H1 (cell line): ENCODE results near the gene KRTAP12-2. TPM values are rescaled to one million over a fixed set of nuclear protein-coding genes. Genes with fewer than 3 reads are reported as not detected.

Experiments used
- CTCF ChIA-PET: fragments of 300-600 bp; sonication (Branson Sonifier 250); formaldehyde crosslinking; loops from one replicate; lab custom pipeline; 2021; ENCODE audit not compliant: partially characterized antibody; lab: Charles Lee
- POLR2A ChIA-PET: fragments of 300-600 bp; sonication (Branson Sonifier 250); formaldehyde crosslinking; loops from one replicate; lab custom pipeline; 2021; ENCODE audit warnings: inconsistent platforms; ENCODE audit not compliant: partially characterized antibody; lab: Charles Lee
- DNase-seq, 2 experiments: peaks; one replicate each; pipeline versions ENCODE4 v3.0.0 to v3.0.0-alpha.2; 2010 to 2022; ENCODE audit warnings: low spot score in 2 of 2, low read depth in 1 of 2, mixed read lengths in 1 of 2
- FAIRE-seq: peaks from 2 replicates; lab custom pipeline; 2011; peaks lifted over from hg19 to GRCh38; lab: Jason Lieb, UNC
- H2AFZ ChIP-seq: 2 replicates; pipeline ENCODE4 v1.8.1; 2012; ENCODE audit warnings: low read length, inconsistent platforms
- H2AK5ac ChIP-seq: 2 replicates; pipeline ENCODE4 v1.6.1; 2013; ENCODE audit warnings: low read depth, low read length
- H2BK120ac ChIP-seq: replicated peaks from 2 replicates; pipeline ENCODE3; 2013; ENCODE audit warnings: low read depth, low read length, inconsistent platforms
- H2BK12ac ChIP-seq: 2 replicates; pipeline ENCODE4 v1.6.1; 2013; ENCODE audit warnings: low read depth, low read length
- H2BK15ac ChIP-seq: 2 replicates; pipeline ENCODE4 v1.6.1; 2013; ENCODE audit warnings: low read length
- H2BK20ac ChIP-seq: 2 replicates; pipeline ENCODE4 v1.6.1; 2013; ENCODE audit warnings: low read length
- H2BK5ac ChIP-seq: 2 replicates; pipeline ENCODE4 v1.6.1; 2013; ENCODE audit warnings: low read depth, low read length
- H3K14ac ChIP-seq: 2 replicates; pipeline ENCODE4 v1.6.1; 2013; ENCODE audit warnings: inconsistent platforms; ENCODE audit not compliant: insufficient read length
- H3K18ac ChIP-seq: 2 replicates; pipeline ENCODE4 v1.6.1; 2013; ENCODE audit warnings: low read length; ENCODE audit errors: extremely low read depth
- H3K23ac ChIP-seq: 2 replicates; pipeline ENCODE4 v1.6.1; 2013; ENCODE audit warnings: inconsistent platforms; ENCODE audit not compliant: insufficient read length
- H3K23me2 ChIP-seq: 2 replicates; pipeline ENCODE4 v1.6.1; 2013; ENCODE audit warnings: low read depth, low read length
- H3K27ac ChIP-seq: 2 replicates; pipeline ENCODE4 v1.6.1; 2011; ENCODE audit warnings: low read depth, low read length, inconsistent platforms
- H3K27me3 ChIP-seq, 4 experiments: replicated peaks in 1 of 4; 1 replicate in 1 of 4; 2 replicates in 3 of 4; pipeline versions ENCODE4 v1.6.1 to v1.8.1; 2011 to 2013; ENCODE audit warnings: low read length in 3 of 4, mild to moderate bottlenecking in 3 of 4, inconsistent platforms in 2 of 4, mixed read lengths in 2 of 4, moderate library complexity in 1 of 4; ENCODE audit not compliant: control insufficient read depth in 3 of 4, insufficient read depth in 3 of 4; ENCODE audit errors: extremely low read depth in 1 of 4
- H3K36me3 ChIP-seq, 4 experiments: 2 replicates each; pipeline versions ENCODE4 v1.6.1 to v1.8.1; 2011 to 2013; ENCODE audit warnings: mild to moderate bottlenecking in 4 of 4, low read length in 3 of 4, moderate library complexity in 2 of 4, control low read depth in 1 of 4, inconsistent platforms in 1 of 4; ENCODE audit not compliant: insufficient read depth in 4 of 4, control insufficient read depth in 2 of 4
- H3K4ac ChIP-seq: replicated peaks from 2 replicates; pipeline ENCODE3; 2013; ENCODE audit warnings: low read length, low read depth, mixed read lengths, inconsistent platforms; ENCODE audit not compliant: insufficient read length
- H3K4me1 ChIP-seq, 4 experiments: replicated peaks in 1 of 4; 1 replicate in 1 of 4; 2 replicates in 3 of 4; pipeline versions ENCODE4 v1.6.1 to v1.8.1; 2011 to 2013; ENCODE audit warnings: low read length in 3 of 4, inconsistent platforms in 2 of 4, mixed read lengths in 1 of 4; ENCODE audit not compliant: insufficient read depth in 4 of 4, control insufficient read depth in 3 of 4
- H3K4me2 ChIP-seq, 2 experiments: 2 replicates each; pipeline versions ENCODE4 v1.6.1 to v1.8.1; 2011 to 2013; ENCODE audit warnings: low read depth in 2 of 2, low read length in 2 of 2, control low read depth in 1 of 2, inconsistent platforms in 1 of 2, mild to moderate bottlenecking in 1 of 2; ENCODE audit not compliant: insufficient read depth in 1 of 2
- H3K4me3 ChIP-seq, 4 experiments: fragments of 200-600, 300-600 bp in 1 of 4; sonication (generic), shearing (Covaris generic), sonication (Bioruptor Twin) in 1 of 4; 2 replicates each; pipeline versions ENCODE4 v1.5.1 to v1.8.1; 2011 to 2016; ENCODE audit warnings: low read length in 4 of 4, low read depth in 3 of 4, control low read depth in 2 of 4, inconsistent platforms in 2 of 4, mild to moderate bottlenecking in 2 of 4, mixed read lengths in 1 of 4, moderate library complexity in 1 of 4; ENCODE audit not compliant: insufficient read depth in 2 of 4; ENCODE audit errors: extremely low read depth in 1 of 4
- H3K56ac ChIP-seq: replicated peaks from 2 replicates; pipeline ENCODE3; 2013; ENCODE audit warnings: low read depth, mild to moderate bottlenecking, mixed read lengths, low read length, inconsistent platforms; ENCODE audit not compliant: insufficient read length
- H3K79me1 ChIP-seq: 2 replicates; pipeline ENCODE4 v1.6.1; 2013; ENCODE audit warnings: low read depth, low read length, control low read depth
- H3K79me2 ChIP-seq, 2 experiments: 2 replicates each; pipeline versions ENCODE4 v1.6.1 to v1.8.1; 2012 to 2013; ENCODE audit warnings: low read length in 2 of 2, mild to moderate bottlenecking in 2 of 2, inconsistent platforms in 1 of 2; ENCODE audit not compliant: insufficient read depth in 2 of 2, control insufficient read depth in 1 of 2
- H3K9ac ChIP-seq, 4 experiments: replicated peaks in 1 of 4; 1 replicate in 1 of 4; 2 replicates in 3 of 4; pipeline versions ENCODE4 v1.6.1 to v1.8.1; 2011 to 2013; ENCODE audit warnings: low read depth in 3 of 4, low read length in 3 of 4, control low read depth in 2 of 4, mild to moderate bottlenecking in 2 of 4, moderate library complexity in 2 of 4, inconsistent platforms in 1 of 4; ENCODE audit errors: extremely low read depth in 1 of 4
- H3K9me3 ChIP-seq, 2 experiments: 2 replicates each; pipeline versions ENCODE4 v1.6.1 to v1.8.1; 2012 to 2013; ENCODE audit warnings: mild to moderate bottlenecking in 2 of 2, moderate library complexity in 2 of 2, control low read depth in 1 of 2, inconsistent platforms in 1 of 2, low read depth in 1 of 2, low read length in 1 of 2, mixed read lengths in 1 of 2; ENCODE audit not compliant: insufficient read depth in 2 of 2
- H4K20me1 ChIP-seq, 2 experiments: replicated peaks in 1 of 2; 2 replicates each; pipeline versions ENCODE3 to v1.8.1; 2011 to 2013; ENCODE audit warnings: inconsistent platforms in 2 of 2, low read length in 2 of 2, mild to moderate bottlenecking in 1 of 2; ENCODE audit not compliant: insufficient read depth in 2 of 2, control insufficient read depth in 1 of 2
- H4K5ac ChIP-seq: 2 replicates; pipeline ENCODE4 v1.6.1; 2013; ENCODE audit warnings: low read length, low read depth, mixed read lengths, inconsistent platforms; ENCODE audit not compliant: insufficient read length
- H4K8ac ChIP-seq: 2 replicates; pipeline ENCODE4 v1.8.0; 2013; ENCODE audit warnings: mild to moderate bottlenecking, moderate library complexity, low read length, inconsistent platforms; ENCODE audit not compliant: insufficient read depth; ENCODE audit errors: extremely low read depth
- H4K91ac ChIP-seq: replicated peaks from 2 replicates; pipeline ENCODE3; 2013; ENCODE audit warnings: low read length, mixed read lengths, inconsistent platforms; ENCODE audit not compliant: insufficient read length
- CBX5 ChIP-seq: fragments of 300-800, 300-1000 bp; sonication (generic); IDR thresholded peaks from 2 replicates; pipeline ENCODE4 v1.7.1; 2016; ENCODE audit warnings: antibody characterized with exemption, low read length, low read depth
- EZH2 ChIP-seq: fragments of 200-600 bp; sonication (generic); IDR thresholded peaks from 2 replicates; pipeline ENCODE4 v1.7.1; 2012; ENCODE audit warnings: low read depth, mild to moderate bottlenecking, moderate library complexity, low read length, inconsistent platforms; ENCODE audit not compliant: severe bottlenecking
- FOSL1 ChIP-seq: IDR thresholded peaks from 2 replicates; pipeline ENCODE4 v1.6.1; 2011; ENCODE audit warnings: mild to moderate bottlenecking, low read depth, low read length, moderate library complexity; ENCODE audit not compliant: insufficient read depth
- GABPA ChIP-seq: IDR thresholded peaks from 2 replicates; pipeline ENCODE4 v1.6.1; 2011; ENCODE audit warnings: mild to moderate bottlenecking, low read length, moderate library complexity, borderline replicate concordance; ENCODE audit not compliant: insufficient read depth
- HDAC2 ChIP-seq, 2 experiments: fragments of 300-600 bp in 1 of 2; sonication (generic) in 1 of 2; IDR thresholded peaks; 2 replicates each; pipeline ENCODE4 v1.6.1; 2011 to 2012; ENCODE audit warnings: low read depth in 2 of 2, low read length in 2 of 2, mild to moderate bottlenecking in 2 of 2, moderate library complexity in 2 of 2, borderline replicate concordance in 1 of 2, inconsistent platforms in 1 of 2
- JUND ChIP-seq: IDR thresholded peaks from 2 replicates; pipeline ENCODE4 v1.6.1; 2011; ENCODE audit warnings: mild to moderate bottlenecking, improper control_type of control experiment, low read length
- KDM5A ChIP-seq: fragments of 200-600 bp; IDR thresholded peaks from 2 replicates; pipeline ENCODE4 v1.7.1; 2012; ENCODE audit warnings: mild to moderate bottlenecking, low read length, inconsistent platforms, mixed read lengths
- NRF1 ChIP-seq: IDR thresholded peaks from 2 replicates; pipeline ENCODE4 v1.6.1; 2011; ENCODE audit warnings: mild to moderate bottlenecking, low read depth, low read length, improper control_type of control experiment
- RAD21 ChIP-seq, 2 experiments: IDR thresholded peaks in 1 of 2; conservative IDR thresholded peaks in 1 of 2; 2 replicates each; pipeline ENCODE4 v1.6.1; 2011; ENCODE audit warnings: low read depth in 2 of 2, low read length in 2 of 2, improper control_type of control experiment in 1 of 2, inconsistent platforms in 1 of 2, mild to moderate bottlenecking in 1 of 2, moderate library complexity in 1 of 2
- RBBP5 ChIP-seq: IDR thresholded peaks from 2 replicates; pipeline ENCODE4 v1.7.1; 2012; ENCODE audit warnings: low read depth, mild to moderate bottlenecking, inconsistent platforms, low read length, moderate library complexity, borderline replicate concordance
- SUZ12 ChIP-seq: fragments of 200-600 bp; sonication (generic); IDR thresholded peaks from 2 replicates; pipeline ENCODE4 v1.6.1; 2012; ENCODE audit warnings: mild to moderate bottlenecking, inconsistent platforms, low read length, moderate library complexity, mixed read lengths
- TEAD4 ChIP-seq: IDR thresholded peaks from 2 replicates; pipeline ENCODE4 v1.6.1; 2012; ENCODE audit warnings: low read depth, low read length, inconsistent platforms, mixed read lengths
- WGBS, 2 experiments: shearing (Covaris generic) in 1 of 2; methylation state at CpG; one replicate each; pipeline versions ENCODE4 v1.1.6 to v1.1.7; 2013 to 2015; ENCODE audit warnings: low lambda C conversion rate in 2 of 2, mixed read lengths in 2 of 2, inconsistent platforms in 1 of 2, low coverage in 1 of 2, missing lambda C conversion rate in 1 of 2; ENCODE audit not compliant: insufficient replicate concordance in 2 of 2, insufficient coverage in 1 of 2, insufficient read length in 1 of 2; ENCODE audit errors: extremely low coverage in 1 of 2, missing lambda C conversion rate in 1 of 2; 5-methylcytosine and 5-hydroxymethylcytosine counted together
- polyA plus RNA-seq, 7 experiments: library from polyadenylated mRNA; depleted of rRNA in 3 of 7; stranded (reverse) in 5 of 7; unstranded in 2 of 7; fragments of >200 nt in 5 of 7; fragments of 200-250 nt in 2 of 7; gene quantifications; 1 replicate in 5 of 7; 2 replicates in 1 of 7; 4 replicates in 1 of 7; pipeline versions ENCODE4 v1.2.1 to v1.2.3, GENCODE V29; 2011 to 2013; ENCODE audit warnings: missing spikeins in 2 of 7, mixed read lengths in 2 of 7
- total RNA-seq: library from RNA; stranded (reverse); fragmentation: NEBNext Ultra II Directional; extraction: Animal tissue kit (Norgen Biotek cat#: 25700); gene quantifications from 2 replicates; pipeline ENCODE4 v1.2.1, GENCODE V29; 2021

Gene KRTAP12-2
- total and polyA plus RNA-seq, 2 of the 8 experiments (the other 6 are each of a cell fraction or from before 2014, with no cell fraction given): 0.50 TPM; not detected in 1

- Histone ChIP-seq H3K4me2 (no peak overlapping the region), H3K9me3 (no peaks in the 10 kb centered on the region), H3K27me3 (no peaks in the 10 kb centered on the region), H3K4ac (no peak overlapping the region), H2BK20ac (no peak overlapping the region), H2BK5ac (no peak overlapping the region), H2BK15ac (no peak overlapping the region), H4K5ac (no peak overlapping the region), H4K91ac (no peak overlapping the region), H2AFZ (no peak overlapping the region), H3K27ac (no peak overlapping the region), H3K79me1 (no peaks in the 10 kb centered on the region), H2BK120ac (no peak overlapping the region), H2AK5ac (no peak overlapping the region), H3K14ac (no peak overlapping the region), H2BK12ac (no peak overlapping the region), H3K23ac (no peak overlapping the region), H4K20me1 (no peaks in the 10 kb centered on the region), H3K23me2 (no peaks in the 10 kb centered on the region), H3K18ac (no peak overlapping the region), H3K4me3 (no peak overlapping the region), H3K4me1 (peaks cover 5 to 11% (median 9%) of the 10 kb centered on the region in 4 experiments), H3K79me2 (no peaks in the 10 kb centered on the region), H4K8ac (no peak overlapping the region), H3K56ac (no peak overlapping the region), H3K36me3 (no peaks in the 10 kb centered on the region), H3K9ac (no peak overlapping the region)
- ChIA-PET POLR2A (no interaction called here), CTCF (no interaction called here)
- DNase-seq: no peak
- 70% methylated on average over 6 of the region's 6 CpGs; no CpG with 5 or more reads in 1 of the 2 experiments for WGBS, 2 experiments
- no peak for FAIRE-seq
- TF ChIP-seq KDM5A (no peak), SUZ12 (no peak), HDAC2 (IDR thresholded peaks at IDR 0.05; ENCODE audit: borderline replicate concordance in 1 of 2, low read depth in 2 of 2, low read length in 2 of 2) (no peak), EZH2 (no peak), FOSL1 (no peak), TEAD4 (no peak), GABPA (no peak), JUND (no peak), RBBP5 (no peak), CBX5 (no peak), RAD21 (IDR thresholded peaks at IDR 0.05 in 1 of 2, conservative IDR thresholded peaks at IDR 0.05 in 1 of 2; ENCODE audit: low read depth in 2 of 2, low read length in 2 of 2) (no peak), NRF1 (no peak)
These were observed 17.8 kb upstream of the KRTAP12-2 start for GRCh38 chr21:44684483-44684882.
